AG04450 (cell line): ENCODE results near the gene MYO16. TPM values are rescaled to one million over a fixed set of nuclear protein-coding genes. Genes with fewer than 3 reads are reported as not detected.

Experiments used
- CTCF ChIA-PET: fragments of 300-600, 350-600 bp; formaldehyde crosslinking; extraction: SDS; loops from one replicate; lab custom pipeline; 2022; ENCODE audit warnings: antibody characterized with exemption, inconsistent platforms; lab: Charles Lee
- POLR2A ChIA-PET: fragments of 350-600 bp; formaldehyde crosslinking; extraction: SDS; loops from one replicate; lab custom pipeline; 2021; ENCODE audit warnings: antibody characterized with exemption, inconsistent platforms; lab: Yijun Ruan, JAX
- DNase-seq: peaks from one replicate; pipeline ENCODE4 v3.0.0-alpha.2; 2011; ENCODE audit warnings: low read depth, low spot score
- H3K27ac ChIP-seq: one replicate; pipeline ENCODE4 v1.5.1; 2012; ENCODE audit warnings: low read depth, low read length, control low read depth
- H3K27me3 ChIP-seq: one replicate; pipeline ENCODE4 v1.6.0; 2012; ENCODE audit warnings: low read length; ENCODE audit not compliant: control insufficient read depth, insufficient read depth
- H3K4me3 ChIP-seq: 2 replicates; pipeline ENCODE4 v1.5.1; 2011; ENCODE audit warnings: mild to moderate bottlenecking, low read depth, low read length, control low read depth
- H3K9me3 ChIP-seq: 2 replicates; pipeline ENCODE4 v1.5.1; 2012; ENCODE audit warnings: low read length; ENCODE audit not compliant: control insufficient read depth, insufficient read depth
- polyA plus RNA-seq: library from polyadenylated mRNA; depleted of rRNA; stranded (reverse); fragments of >200 nt; gene quantifications from 2 replicates; pipeline ENCODE4 v1.2.3, GENCODE V29; 2011
- TF ChIP-seq, protein P1 (sequence below): IDR thresholded peaks from 2 replicates; pipeline ENCODE4 v1.5.1; 2011; ENCODE audit warnings: low read depth, low read length, control low read depth, inconsistent platforms

Gene MYO16
- polyA plus RNA-seq, 1 experiment, result 0.02 TPM

DNA sequence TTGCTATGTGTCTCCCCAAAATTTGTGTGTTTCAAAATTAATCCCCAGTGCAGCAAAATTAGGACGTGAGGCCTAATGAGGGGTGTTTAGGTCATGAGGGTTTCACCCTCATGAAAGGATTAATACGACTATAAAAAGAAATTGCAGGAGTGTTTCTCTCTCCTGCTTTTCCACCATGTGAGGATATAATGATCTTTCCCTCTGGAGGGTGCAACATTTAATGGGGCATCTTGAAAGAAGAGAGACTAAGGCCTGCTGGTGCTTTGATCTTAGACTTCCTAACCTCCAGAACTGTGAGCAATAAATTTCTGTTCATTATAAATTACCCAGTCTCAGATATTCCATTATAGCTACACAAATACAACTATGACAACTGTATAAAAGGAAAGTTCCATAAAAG, 183.2 kb downstream of the MYO16 start:
- ChIA-PET POLR2A (no interaction called here), CTCF (interaction anchor here (0.6 kb wide), 1 partner anchor 1273 kb away, joined by 5 read pairs; no protein-coding TSS in a partner anchor)
- TF ChIP-seq, protein P1, sequence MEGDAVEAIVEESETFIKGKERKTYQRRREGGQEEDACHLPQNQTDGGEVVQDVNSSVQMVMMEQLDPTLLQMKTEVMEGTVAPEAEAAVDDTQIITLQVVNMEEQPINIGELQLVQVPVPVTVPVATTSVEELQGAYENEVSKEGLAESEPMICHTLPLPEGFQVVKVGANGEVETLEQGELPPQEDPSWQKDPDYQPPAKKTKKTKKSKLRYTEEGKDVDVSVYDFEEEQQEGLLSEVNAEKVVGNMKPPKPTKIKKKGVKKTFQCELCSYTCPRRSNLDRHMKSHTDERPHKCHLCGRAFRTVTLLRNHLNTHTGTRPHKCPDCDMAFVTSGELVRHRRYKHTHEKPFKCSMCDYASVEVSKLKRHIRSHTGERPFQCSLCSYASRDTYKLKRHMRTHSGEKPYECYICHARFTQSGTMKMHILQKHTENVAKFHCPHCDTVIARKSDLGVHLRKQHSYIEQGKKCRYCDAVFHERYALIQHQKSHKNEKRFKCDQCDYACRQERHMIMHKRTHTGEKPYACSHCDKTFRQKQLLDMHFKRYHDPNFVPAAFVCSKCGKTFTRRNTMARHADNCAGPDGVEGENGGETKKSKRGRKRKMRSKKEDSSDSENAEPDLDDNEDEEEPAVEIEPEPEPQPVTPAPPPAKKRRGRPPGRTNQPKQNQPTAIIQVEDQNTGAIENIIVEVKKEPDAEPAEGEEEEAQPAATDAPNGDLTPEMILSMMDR, result no peak
- DNase-seq, result no peak
- Histone ChIP-seq H3K27ac (no peak overlapping the region), H3K9me3 (peaks cover 2% of the 10 kb centered on the region; the same call in 1 of the 2 replicates), H3K4me3 (no peak overlapping the region), H3K27me3 (no peaks in the 10 kb centered on the region)

DNA sequence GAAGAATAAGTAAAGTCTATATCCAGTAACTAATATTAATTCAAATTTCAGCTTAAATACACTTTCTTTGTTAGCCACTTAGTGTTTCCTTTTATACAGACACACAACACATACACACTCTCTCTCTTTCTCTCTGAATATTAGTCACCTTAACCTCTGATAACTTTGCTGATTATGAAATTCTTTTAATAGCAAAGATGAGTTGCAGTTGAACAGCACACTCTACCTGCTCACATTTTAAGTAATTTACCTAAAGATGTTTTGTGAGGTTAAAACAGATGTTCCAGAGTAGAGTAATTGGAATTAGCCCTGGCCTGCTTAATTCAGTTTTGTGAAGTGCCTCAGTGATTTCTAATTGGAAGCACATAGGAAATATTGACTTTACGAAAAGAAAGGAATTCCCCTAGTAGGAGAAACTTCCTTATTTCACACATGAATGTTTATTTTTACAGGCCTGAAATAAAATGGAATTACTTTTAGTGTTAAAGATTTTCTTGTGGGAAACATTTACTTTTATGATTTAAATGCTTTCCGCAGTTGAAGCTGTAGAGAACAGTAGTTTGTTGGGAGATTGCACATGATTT, 184.3 kb downstream of the MYO16 start:
- ChIA-PET POLR2A (no interaction called here), CTCF (no interaction called here)
- no peak overlapping the region for H3K4me3 ChIP-seq
- no peaks in the 10 kb centered on the region for H3K27me3 ChIP-seq
- no peak for DNase-seq
- TF ChIP-seq, protein P1, result no peak
- no peak overlapping the region for H3K27ac ChIP-seq
- H3K9me3 ChIP-seq, result peaks cover 2% of the 10 kb centered on the region; the same call in 1 of the 2 replicates

DNA sequence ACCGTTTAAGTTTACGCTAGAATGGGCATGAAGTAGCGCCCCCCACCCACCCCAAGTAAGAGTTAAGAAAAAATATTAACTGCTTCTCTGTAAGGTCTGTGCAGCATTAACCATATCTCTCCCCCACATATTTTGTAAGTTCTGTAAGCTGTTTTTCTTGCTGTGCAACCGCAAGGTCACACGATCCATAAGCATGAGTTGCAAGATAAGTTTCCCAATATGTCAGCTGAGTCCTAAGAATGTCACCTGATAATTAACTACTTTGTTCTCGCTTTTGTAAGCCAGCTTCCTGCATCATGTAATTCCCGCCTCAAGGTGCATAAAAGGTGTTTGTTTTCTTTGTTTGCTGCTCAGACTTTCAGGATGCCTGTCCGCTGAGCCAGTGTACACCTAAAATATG, 187.0 kb downstream of the MYO16 start:
- Histone ChIP-seq H3K27me3 (no peaks in the 10 kb centered on the region), H3K27ac (no peak overlapping the region), H3K4me3 (no peak overlapping the region), H3K9me3 (no peaks in the 10 kb centered on the region)
- DNase-seq, result no peak
- POLR2A ChIA-PET, result no interaction called here
- CTCF ChIA-PET, result no interaction called here
- TF ChIP-seq, protein P1, result no peak

DNA sequence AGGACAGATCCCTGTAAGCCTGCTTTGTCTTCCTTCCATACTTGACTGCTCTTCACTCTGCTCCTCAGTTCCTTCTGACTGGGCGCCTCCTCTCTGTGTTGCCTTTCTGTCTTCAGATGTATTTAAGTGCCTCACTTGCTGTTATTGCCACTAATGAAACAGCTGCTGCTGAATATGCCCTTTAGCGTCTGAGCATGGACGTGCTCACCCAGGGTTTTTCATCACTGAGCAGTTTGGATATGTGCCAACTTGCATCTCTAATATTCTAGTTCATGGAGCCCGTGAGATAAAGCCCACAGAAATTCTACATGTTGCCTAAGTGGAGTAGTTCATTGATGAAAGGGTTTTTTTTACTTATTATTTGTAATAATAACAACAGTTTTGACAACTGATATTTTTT, 198.2 kb downstream of the MYO16 start:
- no peak overlapping the region for H3K4me3 ChIP-seq
- H3K27ac ChIP-seq, result no peak overlapping the region
- TF ChIP-seq, protein P1, result no peak
- no peaks in the 10 kb centered on the region for H3K27me3 ChIP-seq
- ChIA-PET CTCF (interaction anchor here (0.6 kb wide), 1 partner anchor 70 kb away, joined by 3 read pairs; no protein-coding TSS in a partner anchor), POLR2A (no interaction called here)
- peaks cover 4% of the 10 kb centered on the region; the same call in 1 of the 2 replicates for H3K9me3 ChIP-seq
- no peak for DNase-seq

DNA sequence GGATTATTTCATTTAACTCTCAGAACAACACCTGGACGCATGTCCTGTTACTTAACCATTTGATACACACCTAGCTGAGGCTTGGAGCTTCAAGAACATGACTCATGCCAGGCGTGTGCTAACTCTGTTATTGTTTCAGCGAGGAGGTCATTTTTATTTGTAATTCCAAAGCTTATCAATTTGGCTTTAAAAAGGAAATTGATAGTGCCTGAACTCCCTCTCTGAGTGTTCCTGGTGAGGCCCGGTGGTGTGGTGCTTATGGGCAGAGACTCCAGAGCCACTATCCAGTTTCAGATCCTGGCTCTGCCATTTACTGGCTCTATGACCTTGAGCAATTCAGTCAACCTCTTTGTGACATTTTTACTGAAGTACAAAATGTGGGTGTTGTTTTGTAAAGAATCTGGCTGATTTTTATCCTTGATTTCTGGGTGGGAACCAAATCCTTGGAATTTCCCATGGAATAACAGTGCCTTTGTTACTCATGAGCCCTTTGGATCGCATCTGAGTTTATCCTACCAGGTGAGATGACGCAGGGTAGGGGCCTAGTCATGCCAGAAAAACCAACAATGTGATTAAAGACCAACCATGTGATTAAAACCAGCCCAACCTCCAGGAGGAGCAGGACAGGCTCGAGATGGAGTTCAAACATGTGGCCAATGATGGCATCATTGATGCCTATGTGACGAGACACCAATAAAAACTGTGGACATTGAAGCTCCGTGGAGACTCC, 198.8 kb downstream of the MYO16 start:
- Histone ChIP-seq H3K4me3 (no peak overlapping the region), H3K27ac (no peak overlapping the region), H3K9me3 (peaks cover 4% of the 10 kb centered on the region; the same call in 1 of the 2 replicates), H3K27me3 (no peaks in the 10 kb centered on the region)
- ChIA-PET POLR2A (no interaction called here), CTCF (no interaction called here)
- TF ChIP-seq, protein P1, result no peak
- no peak for DNase-seq
